AG09319 (cell line): ENCODE measurements around the gene RND2.
"Not testable (repeated sequence)": the region's sequence is repeated elsewhere in the genome, so short reads cannot be mapped to it uniquely, and the experiment has no call there.

ENCODE experiments used
- DNase-seq: peaks from one replicate; pipeline ENCODE4 v3.0.0-alpha.2; 2010; ENCODE audit warnings: low read depth; ENCODE audit errors: extremely low read depth
- CTCF ChIP-seq: IDR thresholded peaks from 2 replicates; pipeline ENCODE4 v1.5.1; 2011; ENCODE audit warnings: low read depth, mild to moderate bottlenecking, inconsistent platforms, low read length, moderate library complexity

Gene RND2

DNA sequence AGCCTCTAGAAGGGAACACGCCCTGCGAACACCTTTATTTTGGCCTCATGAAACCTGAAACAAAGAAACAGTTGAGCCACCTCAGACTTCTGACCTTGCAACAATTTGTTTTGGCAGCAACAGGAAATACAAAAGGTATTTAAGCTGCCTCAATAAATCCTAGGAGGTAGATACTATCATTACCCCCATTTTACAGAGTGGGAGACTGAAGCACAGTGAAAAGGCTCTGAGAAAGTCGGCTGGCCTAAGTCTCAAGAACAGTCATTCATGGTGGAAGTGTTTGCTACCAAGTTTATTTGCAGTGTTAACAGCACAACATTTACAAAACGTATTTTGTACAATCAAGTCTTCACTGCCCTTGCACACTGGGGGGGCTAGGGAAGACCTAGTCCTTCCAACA is 19.0 kb downstream of the RND2 start:
- TF ChIP-seq CTCF: no peak
- no peak for DNase-seq

- no peak for DNase-seq
- TF ChIP-seq CTCF: no peak
Observed at GRCh38 chr17:43051969-43052368, 26.9 kb downstream of the RND2 start.

DNA sequence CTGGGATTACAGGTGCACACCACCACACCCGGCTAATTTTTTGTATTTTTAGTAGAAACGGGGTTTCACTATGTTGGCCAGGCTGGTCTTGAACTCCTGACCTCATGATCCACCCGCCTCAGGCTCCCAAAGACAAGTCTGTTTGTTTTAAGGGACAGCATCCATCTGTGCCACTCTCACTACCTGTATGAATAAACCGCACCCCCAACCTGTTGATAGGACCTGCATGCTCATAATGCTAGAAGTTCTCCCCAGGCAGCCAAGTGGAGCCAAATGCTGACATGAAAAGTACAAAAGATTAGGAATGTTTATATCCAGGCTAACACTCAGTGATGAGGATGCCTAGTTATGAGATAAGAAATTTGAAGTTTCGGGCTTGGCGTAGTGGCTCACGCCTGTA is 28.0 kb downstream of the RND2 start:
- DNase-seq: not testable (repeated sequence)

GRCh38 chr17:43056051-43056450 is 31.0 kb downstream of the RND2 start:
- DNase-seq: no peak
- no peak for TF ChIP-seq CTCF

- DNase-seq: no peak
- no peak for TF ChIP-seq CTCF
Observed at GRCh38 chr17:43062984-43063638, 38.1 kb downstream of the RND2 start.

DNA sequence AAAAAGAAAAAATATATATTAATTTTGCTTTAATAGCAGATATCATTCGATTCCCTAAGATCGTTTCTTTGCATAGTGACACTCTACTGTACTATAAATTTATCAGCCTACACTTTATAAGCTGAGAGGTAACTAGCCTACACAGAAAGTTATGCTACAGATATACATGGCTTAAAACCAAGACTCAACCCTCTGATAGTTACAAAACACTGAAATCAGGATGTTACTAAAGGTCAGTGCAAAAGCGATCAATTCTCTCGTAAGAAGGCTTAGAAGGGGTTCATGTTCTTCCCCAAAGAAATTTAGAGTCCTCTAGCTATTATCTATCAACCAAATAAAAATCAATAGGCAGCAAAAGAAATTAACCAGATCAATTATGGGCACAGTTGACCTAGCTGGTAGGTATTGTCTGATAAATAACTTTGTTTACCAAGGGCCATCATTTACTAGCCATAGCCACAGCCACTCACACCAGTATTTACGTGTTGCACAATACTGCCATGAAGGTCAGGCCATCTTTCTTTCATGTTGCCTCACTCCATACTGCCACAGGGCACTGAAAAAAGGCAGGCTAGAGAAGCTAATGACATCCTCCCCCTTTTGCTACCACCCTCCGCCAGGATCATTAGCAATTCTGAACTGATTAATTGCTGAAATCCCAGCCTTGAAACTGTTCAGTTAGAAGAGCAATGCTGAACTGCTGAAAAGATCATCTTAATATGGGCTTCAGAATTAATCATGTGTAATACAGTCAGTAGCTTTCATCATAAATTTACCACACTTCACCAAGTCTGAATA is 43.7 kb downstream of the RND2 start:
- DNase-seq: no peak
- no peak for TF ChIP-seq CTCF

DNA sequence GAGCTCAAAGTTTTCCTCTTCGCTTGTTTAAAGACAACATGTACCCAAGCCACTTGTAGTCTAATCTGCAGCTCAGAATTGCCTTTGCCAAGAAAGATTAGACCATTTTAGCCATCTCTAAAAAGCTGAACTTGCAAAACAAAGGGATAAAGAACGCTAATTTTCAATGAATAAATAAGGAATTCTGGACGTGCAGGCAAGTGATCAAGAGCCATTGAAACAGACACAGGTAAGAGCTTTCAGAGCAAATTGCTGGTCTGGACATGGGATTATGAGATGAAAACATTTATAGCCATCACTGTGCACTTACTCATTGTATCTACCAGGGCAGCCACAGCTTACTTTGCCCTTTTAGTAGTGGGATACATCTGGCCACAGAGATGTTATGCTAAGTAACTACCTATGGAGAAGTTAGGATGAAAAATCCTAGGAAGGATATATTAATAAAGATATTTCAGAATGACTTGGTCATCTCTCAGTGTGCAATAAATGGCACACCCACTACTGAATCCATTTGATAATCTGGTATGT is 44.4 kb downstream of the RND2 start:
- DNase-seq: no peak
- TF ChIP-seq CTCF: no peak
